Bronchial epithelial cell (primary cell): ENCODE results near the gene XRCC4. TPM values are rescaled to one million over a fixed set of nuclear protein-coding genes. Genes with fewer than 3 reads are reported as not detected.

Experiments
- DNase-seq: peaks from one replicate; pipeline ENCODE4 v3.0.0-alpha.2; 2010; ENCODE audit warnings: low read depth
- FAIRE-seq: peaks from 2 replicates; lab custom pipeline; 2011; peaks lifted over from hg19 to GRCh38; lab: Jason Lieb, UNC
- H3K27me3 ChIP-seq: 2 replicates; pipeline ENCODE4 v1.5.1; 2011; ENCODE audit warnings: low read length; ENCODE audit not compliant: control insufficient read depth, insufficient read depth
- H3K36me3 ChIP-seq: 2 replicates; pipeline ENCODE4 v1.5.1; 2011; ENCODE audit warnings: low read length; ENCODE audit not compliant: control insufficient read depth, insufficient read depth
- H3K4me3 ChIP-seq: 2 replicates; pipeline ENCODE4 v1.5.1; 2011; ENCODE audit warnings: mild to moderate bottlenecking, low read depth, low read length, control low read depth
- total RNA-seq: library from RNA; depleted of rRNA; stranded (reverse); fragments of >200 nt; gene quantifications from 2 replicates; pipeline ENCODE4 v1.2.1, GENCODE V29; 2014
- TF ChIP-seq, protein P1 (sequence below): IDR thresholded peaks from 2 replicates; pipeline ENCODE4 v1.5.1; 2011; ENCODE audit warnings: mild to moderate bottlenecking, moderate library complexity, low read length, control low read depth, inconsistent platforms; ENCODE audit not compliant: insufficient read depth, severe bottlenecking

Gene XRCC4
- total RNA-seq, 1 donor from 2014 or later: 9.5 TPM

- DNase-seq (no peak), FAIRE-seq (no peak)
- H3K4me3 ChIP-seq: no peak overlapping the region
- TF ChIP-seq, protein P1, sequence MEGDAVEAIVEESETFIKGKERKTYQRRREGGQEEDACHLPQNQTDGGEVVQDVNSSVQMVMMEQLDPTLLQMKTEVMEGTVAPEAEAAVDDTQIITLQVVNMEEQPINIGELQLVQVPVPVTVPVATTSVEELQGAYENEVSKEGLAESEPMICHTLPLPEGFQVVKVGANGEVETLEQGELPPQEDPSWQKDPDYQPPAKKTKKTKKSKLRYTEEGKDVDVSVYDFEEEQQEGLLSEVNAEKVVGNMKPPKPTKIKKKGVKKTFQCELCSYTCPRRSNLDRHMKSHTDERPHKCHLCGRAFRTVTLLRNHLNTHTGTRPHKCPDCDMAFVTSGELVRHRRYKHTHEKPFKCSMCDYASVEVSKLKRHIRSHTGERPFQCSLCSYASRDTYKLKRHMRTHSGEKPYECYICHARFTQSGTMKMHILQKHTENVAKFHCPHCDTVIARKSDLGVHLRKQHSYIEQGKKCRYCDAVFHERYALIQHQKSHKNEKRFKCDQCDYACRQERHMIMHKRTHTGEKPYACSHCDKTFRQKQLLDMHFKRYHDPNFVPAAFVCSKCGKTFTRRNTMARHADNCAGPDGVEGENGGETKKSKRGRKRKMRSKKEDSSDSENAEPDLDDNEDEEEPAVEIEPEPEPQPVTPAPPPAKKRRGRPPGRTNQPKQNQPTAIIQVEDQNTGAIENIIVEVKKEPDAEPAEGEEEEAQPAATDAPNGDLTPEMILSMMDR: no peak
- H3K36me3 ChIP-seq: no peaks in the 10 kb centered on the region
- no peaks in the 10 kb centered on the region for H3K27me3 ChIP-seq
Observed at GRCh38 chr5:83385812-83386211, 308.5 kb downstream of the XRCC4 start.

GRCh38 chr5:83387041-83387440 is 309.7 kb downstream of the XRCC4 start:
- no peak for DNase-seq
- TF ChIP-seq, protein P1: no peak
- Histone ChIP-seq H3K4me3 (no peak overlapping the region), H3K36me3 (no peaks in the 10 kb centered on the region), H3K27me3 (no peaks in the 10 kb centered on the region)
- no peak for FAIRE-seq

DNA sequence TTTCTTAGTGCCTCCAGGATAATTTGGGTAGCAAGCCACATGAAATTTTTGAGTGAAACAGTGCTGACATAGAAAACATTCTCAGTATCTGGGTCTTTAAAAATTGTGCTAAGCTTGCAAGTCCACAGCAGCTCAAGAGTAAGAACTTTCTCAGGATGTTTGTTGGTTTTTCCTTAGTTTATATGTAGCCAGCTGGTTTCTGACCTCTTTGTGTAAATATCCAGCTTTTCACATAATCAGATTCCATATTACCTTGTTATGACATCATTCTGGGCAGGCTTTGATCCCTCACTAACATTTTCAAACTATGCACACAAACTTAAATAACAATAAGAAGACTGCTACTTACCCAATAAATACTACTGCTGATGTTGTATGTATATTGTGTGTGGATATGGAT is 311.3 kb downstream of the XRCC4 start:
- no peaks in the 10 kb centered on the region for H3K36me3 ChIP-seq
- DNase-seq: no peak
- H3K27me3 ChIP-seq: no peaks in the 10 kb centered on the region
- H3K4me3 ChIP-seq: no peak overlapping the region
- TF ChIP-seq, protein P1: no peak
- no peak for FAIRE-seq

- FAIRE-seq (no peak), DNase-seq (no peak)
- Histone ChIP-seq H3K4me3 (no peak overlapping the region), H3K27me3 (no peaks in the 10 kb centered on the region), H3K36me3 (no peaks in the 10 kb centered on the region)
- TF ChIP-seq, protein P1: no peak
Observed at GRCh38 chr5:83392766-83393503, 315.6 kb downstream of the XRCC4 start.

GRCh38 chr5:83393504-83393866 is 316.1 kb downstream of the XRCC4 start:
- Histone ChIP-seq H3K4me3 (no peak overlapping the region), H3K27me3 (no peaks in the 10 kb centered on the region), H3K36me3 (no peaks in the 10 kb centered on the region)
- FAIRE-seq (no peak), DNase-seq (no peak)
- TF ChIP-seq, protein P1: no peak

DNA sequence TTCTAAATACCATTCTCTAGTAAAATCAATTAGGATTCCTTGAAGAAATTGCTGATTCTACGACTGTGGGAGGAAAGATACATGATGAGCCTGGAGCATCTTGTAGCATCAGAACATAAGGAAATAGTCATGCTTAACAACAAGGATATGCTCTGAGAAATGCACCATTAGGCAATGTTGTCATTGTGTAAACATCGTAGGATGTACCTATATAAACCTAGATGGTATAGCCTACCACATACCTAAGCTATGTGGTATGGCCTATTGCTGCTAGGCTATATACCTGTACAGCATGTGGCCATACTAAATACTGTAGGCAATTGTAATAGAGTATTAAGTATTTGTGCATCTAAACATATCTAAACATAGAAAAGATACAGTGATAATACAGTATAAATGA is 316.8 kb downstream of the XRCC4 start:
- FAIRE-seq (no peak), DNase-seq (peak; percentile 29)
- Histone ChIP-seq H3K4me3 (no peak overlapping the region), H3K27me3 (no peaks in the 10 kb centered on the region), H3K36me3 (no peaks in the 10 kb centered on the region)
- TF ChIP-seq, protein P1: no peak
